ENCODE data around the gene IGSF9B.

The IGSF9B gene

DNA sequence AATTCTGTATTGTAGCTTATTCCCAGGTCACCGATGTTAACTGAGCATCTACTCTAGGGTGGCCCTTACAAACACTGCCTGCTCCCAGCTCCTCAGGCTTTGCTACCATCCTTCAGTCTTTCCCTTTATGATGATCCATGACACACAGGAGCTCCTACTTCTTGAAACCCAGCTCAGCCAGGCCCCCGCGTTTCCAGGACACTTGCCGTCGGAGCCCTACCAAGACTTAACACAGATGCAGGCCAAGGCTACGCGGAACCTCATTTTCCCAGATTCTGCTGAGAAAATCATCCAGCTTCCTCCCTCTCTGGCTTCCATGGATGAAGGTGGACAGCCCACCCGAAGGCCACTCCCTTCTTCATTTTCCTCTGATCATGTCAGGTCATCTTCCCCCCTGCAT, 18.6 kb downstream of the IGSF9B start:
- in situ Hi-C loops (cut with HindIII; ENCODE audit: low sequenced_read_pairs) = no loop called here

- in situ Hi-C loops (cut with HindIII; ENCODE audit: low sequenced_read_pairs) = no loop called here
These were observed 19.3 kb downstream of the IGSF9B start for GRCh38 chr11:133937468-133937867.

- in situ Hi-C loops (cut with HindIII; ENCODE audit: low sequenced_read_pairs) = no loop called here
These were observed 19.8 kb downstream of the IGSF9B start for GRCh38 chr11:133937015-133937414.

DNA sequence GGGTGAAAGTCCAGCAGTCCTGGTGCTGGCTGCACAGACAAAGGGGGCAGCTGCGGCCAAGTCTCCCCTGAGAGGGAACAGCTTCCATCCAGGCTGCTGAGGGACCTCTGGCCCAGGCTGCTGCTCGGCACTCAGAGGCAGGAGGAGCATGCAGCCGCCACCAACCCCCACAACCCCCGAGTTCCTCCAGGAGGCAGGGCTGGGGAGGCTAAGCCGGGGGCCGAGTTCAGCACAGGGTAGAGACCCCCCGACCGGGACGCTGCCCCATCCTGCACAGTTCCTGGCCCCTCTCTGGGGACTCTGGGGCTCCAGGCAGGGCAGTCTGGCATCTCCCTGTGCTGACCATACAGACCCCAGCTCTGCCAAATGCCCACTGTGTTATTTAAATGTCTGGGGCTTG, 20.2 kb downstream of the IGSF9B start:
- in situ Hi-C loops (cut with HindIII; ENCODE audit: low sequenced_read_pairs) = no loop called here

DNA sequence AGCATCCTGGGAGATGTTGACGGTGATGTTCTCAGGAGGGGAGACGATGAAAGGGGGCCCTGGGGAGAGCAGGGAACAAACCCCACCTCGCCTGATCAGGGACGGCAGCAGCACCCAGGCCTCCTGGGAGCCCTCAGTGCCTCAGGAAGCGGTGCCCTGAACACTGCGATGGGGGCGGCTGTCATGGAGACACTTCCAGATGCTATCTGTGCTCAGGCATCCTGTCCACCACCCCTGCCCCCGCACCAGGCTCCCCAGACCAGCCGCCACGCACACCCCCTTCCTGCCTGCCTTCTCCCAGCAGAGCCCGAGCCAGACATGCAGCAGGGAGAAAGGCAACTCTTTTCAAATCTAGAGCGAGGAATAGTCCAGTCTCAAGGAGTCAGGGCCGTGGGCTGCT, 20.6 kb downstream of the IGSF9B start:
- in situ Hi-C loops (cut with HindIII; ENCODE audit: low sequenced_read_pairs) = no loop called here

- in situ Hi-C loops (cut with HindIII; ENCODE audit: low sequenced_read_pairs) = no loop called here
These were observed 21.2 kb downstream of the IGSF9B start for GRCh38 chr11:133935551-133935910.

DNA sequence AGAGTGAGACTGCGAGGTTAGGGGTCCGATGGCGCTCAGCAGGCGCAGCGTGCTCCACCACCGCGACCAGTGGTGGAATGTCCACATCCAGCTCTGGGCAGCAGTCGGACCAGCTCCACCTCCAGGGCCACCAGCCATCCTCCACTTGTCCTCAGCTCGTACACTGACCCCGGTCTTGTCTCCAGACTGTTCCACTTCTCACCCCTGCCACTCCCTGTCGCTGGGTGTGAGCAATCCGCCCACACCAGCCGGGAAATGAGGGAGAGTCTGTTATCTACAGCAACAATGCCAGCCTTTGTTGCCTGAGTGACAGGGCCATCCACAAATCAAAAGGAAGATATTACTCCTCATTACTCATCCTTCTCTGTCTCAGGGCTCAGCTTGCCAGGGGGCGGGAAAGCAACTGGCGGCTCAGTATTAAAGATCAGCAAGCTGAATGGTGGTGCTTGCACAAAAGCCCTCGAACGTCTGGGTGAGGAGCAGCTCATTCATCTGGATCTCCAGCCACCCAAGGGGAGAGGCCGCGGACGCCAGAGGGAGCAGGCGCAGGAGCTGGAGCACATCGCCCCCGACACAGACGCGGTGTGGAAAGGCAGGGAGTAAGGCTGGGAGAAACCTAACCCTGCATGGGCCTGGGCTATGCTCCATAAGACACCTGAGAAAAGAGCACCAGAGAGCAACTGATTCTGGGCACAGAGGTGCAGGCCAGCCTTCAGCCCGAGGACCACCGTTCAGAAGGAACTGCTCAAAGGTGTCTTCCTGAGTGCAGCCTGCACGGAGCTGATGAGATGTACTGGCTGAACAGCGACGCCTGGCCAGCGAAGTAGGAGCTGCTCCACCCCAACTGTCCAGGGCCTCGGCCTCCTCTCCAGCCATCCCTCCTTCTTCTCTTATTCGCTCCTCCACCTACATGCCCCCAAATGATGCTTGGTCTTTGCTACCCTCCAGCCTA, 21.9 kb downstream of the IGSF9B start:
- in situ Hi-C loops (cut with HindIII; ENCODE audit: low sequenced_read_pairs) = no loop called here

GRCh38 chr11:133934096-133934495, 22.7 kb downstream of the IGSF9B start:
- in situ Hi-C loops (cut with HindIII; ENCODE audit: low sequenced_read_pairs) = no loop called here

- in situ Hi-C loops (cut with HindIII; ENCODE audit: low sequenced_read_pairs) = no loop called here
These were observed 25.2 kb downstream of the IGSF9B start for GRCh38 chr11:133931449-133932060.

GRCh38 chr11:133930767-133931448, 25.9 kb downstream of the IGSF9B start:
- in situ Hi-C loops (cut with HindIII; ENCODE audit: low sequenced_read_pairs) = no loop called here

- in situ Hi-C loops (cut with HindIII; ENCODE audit: low sequenced_read_pairs) = no loop called here
These were observed 26.6 kb downstream of the IGSF9B start for GRCh38 chr11:133930053-133930766.

GRCh38 chr11:133929401-133930052, 27.2 kb downstream of the IGSF9B start:
- in situ Hi-C loops (cut with HindIII; ENCODE audit: low sequenced_read_pairs) = no loop called here

DNA sequence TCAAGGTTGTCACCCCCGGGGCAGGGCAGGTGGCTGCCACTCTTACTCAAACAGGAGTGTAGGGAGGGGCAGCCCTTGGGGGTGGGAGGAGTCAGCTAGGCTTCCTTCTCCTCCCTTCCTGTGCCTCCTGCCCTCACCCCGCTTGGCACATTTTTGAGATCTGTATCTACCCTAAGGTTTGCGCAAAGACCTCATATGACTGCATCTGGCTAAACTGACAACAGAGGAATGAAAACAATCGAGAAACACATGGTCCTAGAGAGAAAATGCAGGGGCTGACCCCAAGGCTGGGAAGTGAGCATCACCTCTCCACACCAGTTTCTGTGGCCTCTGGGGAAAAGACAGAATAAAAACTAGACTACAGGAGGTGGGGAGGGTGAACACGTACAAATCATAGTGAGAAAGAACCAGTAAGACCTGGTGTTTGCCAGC, 28.1 kb downstream of the IGSF9B start:
- in situ Hi-C loops (cut with HindIII; ENCODE audit: low sequenced_read_pairs) = no loop called here

DNA sequence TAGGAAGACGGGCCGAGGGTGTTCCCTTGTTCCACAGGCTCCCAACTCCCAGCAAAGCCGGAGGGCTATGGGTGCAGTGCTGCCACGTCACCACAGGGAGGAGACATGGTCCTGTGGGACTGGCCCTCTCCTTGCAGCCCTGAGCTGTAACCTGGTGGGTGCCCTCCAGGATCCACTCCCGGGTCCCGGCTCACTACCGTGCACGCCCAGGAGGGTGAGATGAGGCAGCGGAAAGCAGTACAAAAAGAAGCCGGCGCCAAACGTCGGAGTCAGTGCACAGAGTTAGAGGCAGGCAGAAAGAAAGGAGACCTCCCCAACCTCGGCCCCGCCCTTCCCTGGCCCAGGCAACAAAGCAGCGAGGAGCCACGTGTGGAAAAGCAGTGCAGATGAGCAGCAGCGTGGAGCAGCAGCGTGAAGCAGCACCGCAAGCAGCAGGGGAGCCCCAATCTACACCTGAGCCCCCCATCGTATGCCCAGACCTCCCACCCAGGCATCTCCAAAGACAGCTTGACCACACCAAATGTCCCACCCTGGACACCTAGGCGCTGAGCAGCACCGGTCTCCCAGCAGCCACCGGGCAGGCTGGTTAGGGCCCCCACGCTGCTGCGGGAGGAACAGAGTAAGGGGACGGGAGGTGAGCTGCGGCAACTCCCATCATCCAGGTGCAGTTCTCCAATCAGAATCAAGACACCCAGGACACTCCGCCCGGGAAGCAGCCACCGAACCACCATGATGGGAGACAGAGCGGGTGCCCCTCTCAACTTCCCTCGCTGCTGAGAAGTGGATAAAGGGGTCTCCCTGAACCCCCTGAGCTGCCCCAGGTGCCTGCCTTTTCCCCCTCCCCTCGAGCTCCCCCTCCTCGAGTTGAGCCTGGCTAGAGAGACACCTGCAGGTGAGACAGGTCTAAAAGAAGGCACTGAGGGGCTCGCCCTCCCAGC, 28.8 kb downstream of the IGSF9B start:
- in situ Hi-C loops (cut with HindIII; ENCODE audit: low sequenced_read_pairs) = no loop called here

DNA sequence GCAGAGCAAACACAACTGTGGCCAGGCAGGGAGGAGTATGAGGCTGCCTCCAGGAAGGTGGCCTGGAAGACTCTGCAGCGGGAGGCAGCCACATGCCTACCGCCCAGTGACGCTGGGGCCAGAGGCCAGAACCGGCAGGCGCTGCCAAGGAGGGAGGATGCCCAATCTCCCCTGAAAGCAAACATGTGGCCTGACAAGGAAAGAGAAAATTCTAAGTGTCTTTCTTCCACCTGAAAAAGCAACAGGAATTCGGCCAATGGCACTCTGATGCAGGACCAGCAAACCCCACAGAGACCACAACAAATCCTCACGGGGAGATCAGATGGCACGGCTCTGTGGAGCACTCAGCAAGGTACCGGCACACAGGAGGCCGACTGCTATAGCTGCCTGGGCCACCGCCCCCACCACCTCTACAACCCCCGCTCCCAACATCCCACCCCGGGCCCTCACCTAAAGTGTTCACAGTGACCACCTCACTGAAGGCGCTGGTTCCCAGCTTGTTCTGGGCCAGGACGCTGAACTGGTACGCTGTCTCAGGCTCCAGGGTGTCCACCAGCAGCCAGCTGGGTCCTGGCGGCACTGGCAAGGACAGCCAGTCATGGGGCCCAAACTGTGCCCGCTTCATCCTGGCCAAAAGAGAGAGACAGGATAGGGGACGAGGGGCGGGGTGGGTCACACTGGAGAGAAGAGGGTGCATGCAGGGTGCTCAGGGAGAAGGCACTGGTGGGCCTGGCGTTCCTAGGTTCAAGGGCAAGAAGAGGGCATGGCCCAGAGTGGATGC, 30.1 kb downstream of the IGSF9B start:
- in situ Hi-C loops (cut with HindIII; ENCODE audit: low sequenced_read_pairs) = no loop called here

DNA sequence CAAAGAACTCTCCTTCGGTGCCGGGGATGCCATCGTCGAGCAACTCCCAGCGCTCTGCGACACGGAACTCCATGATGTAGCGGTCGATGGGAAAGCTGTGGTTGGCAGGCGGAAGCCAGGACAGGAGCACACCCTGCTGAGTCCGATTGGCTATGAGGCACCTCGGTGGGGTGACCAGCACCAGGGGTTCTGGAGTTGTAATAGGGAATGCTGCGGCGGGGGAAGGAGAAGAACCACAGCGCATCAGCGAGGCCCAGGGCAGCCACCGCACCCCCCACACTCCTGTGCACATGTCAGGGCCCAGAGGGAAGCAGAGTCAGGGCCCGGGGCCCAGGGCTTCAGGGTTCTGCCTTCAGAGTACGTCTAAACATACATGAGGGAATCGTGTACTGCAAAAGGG, 31.0 kb downstream of the IGSF9B start:
- in situ Hi-C loops (cut with HindIII; ENCODE audit: low sequenced_read_pairs) = no loop called here

- in situ Hi-C loops (cut with HindIII; ENCODE audit: low sequenced_read_pairs) = no loop called here
These were observed 32.1 kb downstream of the IGSF9B start for GRCh38 chr11:133924661-133925060.

DNA sequence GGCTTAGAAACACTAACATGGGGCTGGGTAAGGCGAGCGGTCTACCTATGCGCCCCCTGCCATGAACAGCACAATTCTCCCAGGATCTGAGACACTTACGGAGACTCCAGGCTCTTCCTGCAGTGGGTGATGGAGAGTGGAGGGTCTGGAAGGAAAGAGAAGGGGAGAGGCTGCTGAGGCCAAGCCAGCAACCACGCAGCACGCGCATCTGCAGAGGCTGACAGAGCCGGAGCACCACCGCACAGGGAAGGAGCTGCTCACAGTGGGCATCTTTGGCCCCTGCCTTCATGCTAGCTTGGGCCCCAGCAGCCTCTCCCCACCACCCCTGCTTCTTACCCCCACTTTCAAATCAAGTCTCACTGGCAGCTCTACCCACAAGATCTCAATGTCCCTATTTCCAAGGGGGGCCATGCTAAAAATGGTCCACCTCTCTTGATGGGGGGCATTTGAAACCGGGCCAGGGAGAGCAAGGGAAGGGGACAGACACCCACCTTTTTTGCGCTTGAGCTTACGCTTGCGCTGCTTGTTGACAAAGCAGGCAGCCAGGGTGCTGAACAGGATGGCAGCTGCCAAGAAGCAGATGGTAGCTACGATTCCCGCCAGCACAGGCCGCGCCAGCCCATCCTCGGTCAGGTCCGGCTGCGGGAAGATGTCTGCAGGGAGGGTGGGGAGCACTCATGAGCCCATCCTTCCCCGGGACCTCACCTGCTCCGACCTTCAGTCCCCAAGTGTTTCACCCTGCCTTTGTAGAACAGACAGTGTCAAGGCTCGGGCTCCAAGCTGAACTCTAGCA, 34.5 kb downstream of the IGSF9B start:
- in situ Hi-C loops (cut with HindIII; ENCODE audit: low sequenced_read_pairs) = no loop called here
